Measurements from ENCODE around the gene NFATC2.

NFATC2 gene

GRCh38 chr20:51373713-51374455 lies 168.6 kb downstream of the NFATC2 start:
- DNase-seq, result peak in 1 of 14 donors; percentile 58

GRCh38 chr20:51372966-51373365 lies 169.6 kb downstream of the NFATC2 start:
- no peak for DNase-seq

- peak in 12 of 14 donors; percentile 4 to 53 (median 14) for DNase-seq
These were observed 170.2 kb downstream of the NFATC2 start for GRCh38 chr20:51372176-51372803.

- DNase-seq, result no peak
These were observed 170.8 kb downstream of the NFATC2 start for GRCh38 chr20:51371720-51372119.

GRCh38 chr20:51369503-51369902 lies 173.0 kb downstream of the NFATC2 start:
- no peak for DNase-seq

GRCh38 chr20:51368461-51369211 lies 173.9 kb downstream of the NFATC2 start:
- no peak for DNase-seq

GRCh38 chr20:51366155-51366886 lies 176.2 kb downstream of the NFATC2 start:
- peak in 1 of 14 donors; percentile 15 for DNase-seq

GRCh38 chr20:51365670-51366069 lies 176.8 kb downstream of the NFATC2 start:
- no peak for DNase-seq

- no peak for DNase-seq
These were observed 178.7 kb downstream of the NFATC2 start for GRCh38 chr20:51363813-51364212.

- no peak for DNase-seq
These were observed 179.1 kb downstream of the NFATC2 start for GRCh38 chr20:51363378-51363777.

- no peak for DNase-seq
These were observed 180.3 kb downstream of the NFATC2 start for GRCh38 chr20:51362254-51362653.

GRCh38 chr20:51361258-51361657 lies 181.3 kb downstream of the NFATC2 start:
- no peak for DNase-seq

GRCh38 chr20:51360451-51361201 lies 181.9 kb downstream of the NFATC2 start:
- DNase-seq, result no peak

- no peak for DNase-seq
These were observed 182.6 kb downstream of the NFATC2 start for GRCh38 chr20:51359947-51360346.

GRCh38 chr20:51359401-51359800 lies 183.1 kb downstream of the NFATC2 start:
- no peak for DNase-seq

- DNase-seq, result no peak
These were observed 184.3 kb downstream of the NFATC2 start for GRCh38 chr20:51358032-51358724.

- no peak for DNase-seq
These were observed 185.0 kb downstream of the NFATC2 start for GRCh38 chr20:51357543-51357942.

- DNase-seq, result no peak
These were observed 185.6 kb downstream of the NFATC2 start for GRCh38 chr20:51356871-51357270.

GRCh38 chr20:51354769-51355319 lies 187.7 kb downstream of the NFATC2 start:
- DNase-seq, result no peak

- DNase-seq, result no peak
These were observed 188.2 kb downstream of the NFATC2 start for GRCh38 chr20:51354191-51354768.

- DNase-seq, result no peak
These were observed 189.0 kb downstream of the NFATC2 start for GRCh38 chr20:51353491-51353890.
